ENCODE data around the gene ANO3.
"Not testable (repeated sequence)": the region's sequence is repeated elsewhere in the genome, so short reads cannot be mapped to it uniquely, and the experiment has no call there.

ANO3 gene

GRCh38 chr11:26575946-26576345 is 244.0 kb downstream of the ANO3 start:
- no peak for DNase-seq (ENCODE audit: low read depth)

- DNase-seq (ENCODE audit: low read depth) = no peak
Observed at GRCh38 chr11:26578998-26579661, 247.2 kb downstream of the ANO3 start.

- no peak for DNase-seq (ENCODE audit: low read depth)
Observed at GRCh38 chr11:26579683-26580082, 247.8 kb downstream of the ANO3 start.

GRCh38 chr11:26580929-26581328 is 249.0 kb downstream of the ANO3 start:
- DNase-seq (ENCODE audit: low read depth) = no peak

- no peak for DNase-seq (ENCODE audit: low read depth)
Observed at GRCh38 chr11:26583550-26583949, 251.6 kb downstream of the ANO3 start.

GRCh38 chr11:26584818-26585217 is 252.9 kb downstream of the ANO3 start:
- DNase-seq (ENCODE audit: low read depth) = no peak

- DNase-seq (ENCODE audit: low read depth) = no peak
Observed at GRCh38 chr11:26587073-26587472, 255.1 kb downstream of the ANO3 start.

GRCh38 chr11:26593691-26594090 is 261.8 kb downstream of the ANO3 start:
- DNase-seq (ENCODE audit: low read depth) = no peak

GRCh38 chr11:26595207-26595865 is 263.4 kb downstream of the ANO3 start:
- DNase-seq (ENCODE audit: low read depth) = not testable (repeated sequence)

- DNase-seq (ENCODE audit: low read depth) = not testable (repeated sequence)
Observed at GRCh38 chr11:26597049-26597689, 265.2 kb downstream of the ANO3 start.

GRCh38 chr11:26597899-26598298 is 266.0 kb downstream of the ANO3 start:
- no peak for DNase-seq (ENCODE audit: low read depth)

GRCh38 chr11:26599425-26599824 is 267.5 kb downstream of the ANO3 start:
- no peak for DNase-seq (ENCODE audit: low read depth)

- DNase-seq (ENCODE audit: low read depth) = no peak
Observed at GRCh38 chr11:26599876-26600434, 268.0 kb downstream of the ANO3 start.

GRCh38 chr11:26607725-26608506 is 276.0 kb downstream of the ANO3 start:
- no peak for DNase-seq (ENCODE audit: low read depth)

GRCh38 chr11:26608507-26609146 is 276.7 kb downstream of the ANO3 start:
- DNase-seq (ENCODE audit: low read depth) = no peak

GRCh38 chr11:26613759-26614158 is 281.8 kb downstream of the ANO3 start:
- DNase-seq (ENCODE audit: low read depth) = no peak

GRCh38 chr11:26618441-26618840 is 286.5 kb downstream of the ANO3 start:
- DNase-seq (ENCODE audit: low read depth) = no peak

GRCh38 chr11:26620282-26621045 is 288.5 kb downstream of the ANO3 start:
- no peak for DNase-seq (ENCODE audit: low read depth)

- no peak for DNase-seq (ENCODE audit: low read depth)
Observed at GRCh38 chr11:26621132-26621531, 289.2 kb downstream of the ANO3 start.

GRCh38 chr11:26622181-26622580 is 290.3 kb downstream of the ANO3 start:
- no peak for DNase-seq (ENCODE audit: low read depth)

- no peak for DNase-seq (ENCODE audit: low read depth)
Observed at GRCh38 chr11:26623076-26623659, 291.2 kb downstream of the ANO3 start.
